GM12801 (cell line): ENCODE results near the gene TPST1.

Source experiments
- TF ChIP-seq, protein P1 (sequence below): IDR thresholded peaks from one replicate; pipeline ENCODE4 v1.5.1; 2011; ENCODE audit warnings: control low read depth; ENCODE audit not compliant: insufficient read length; ENCODE audit errors: extremely low read depth

TPST1 gene

DNA sequence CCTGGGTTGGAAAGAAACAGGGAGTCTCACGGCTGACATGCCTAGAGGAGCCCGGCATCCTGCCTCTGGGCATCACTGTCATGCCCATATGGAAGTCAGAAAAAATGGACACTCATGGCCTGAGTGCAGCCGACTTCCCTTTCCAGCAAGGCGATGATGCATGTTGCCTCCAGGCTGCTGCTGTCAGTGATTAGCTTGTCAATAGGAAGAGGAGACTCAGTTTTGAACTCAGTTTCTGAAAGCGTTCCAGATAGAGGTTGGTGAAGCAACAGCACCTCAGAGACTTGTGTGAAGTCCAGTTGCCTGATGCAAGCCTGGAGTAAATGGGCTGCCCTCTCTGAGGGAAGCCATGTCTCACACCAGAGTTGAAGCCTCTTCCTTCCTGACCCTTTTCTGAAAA lies 148.4 kb downstream of the TPST1 start:
- TF ChIP-seq, protein P1, sequence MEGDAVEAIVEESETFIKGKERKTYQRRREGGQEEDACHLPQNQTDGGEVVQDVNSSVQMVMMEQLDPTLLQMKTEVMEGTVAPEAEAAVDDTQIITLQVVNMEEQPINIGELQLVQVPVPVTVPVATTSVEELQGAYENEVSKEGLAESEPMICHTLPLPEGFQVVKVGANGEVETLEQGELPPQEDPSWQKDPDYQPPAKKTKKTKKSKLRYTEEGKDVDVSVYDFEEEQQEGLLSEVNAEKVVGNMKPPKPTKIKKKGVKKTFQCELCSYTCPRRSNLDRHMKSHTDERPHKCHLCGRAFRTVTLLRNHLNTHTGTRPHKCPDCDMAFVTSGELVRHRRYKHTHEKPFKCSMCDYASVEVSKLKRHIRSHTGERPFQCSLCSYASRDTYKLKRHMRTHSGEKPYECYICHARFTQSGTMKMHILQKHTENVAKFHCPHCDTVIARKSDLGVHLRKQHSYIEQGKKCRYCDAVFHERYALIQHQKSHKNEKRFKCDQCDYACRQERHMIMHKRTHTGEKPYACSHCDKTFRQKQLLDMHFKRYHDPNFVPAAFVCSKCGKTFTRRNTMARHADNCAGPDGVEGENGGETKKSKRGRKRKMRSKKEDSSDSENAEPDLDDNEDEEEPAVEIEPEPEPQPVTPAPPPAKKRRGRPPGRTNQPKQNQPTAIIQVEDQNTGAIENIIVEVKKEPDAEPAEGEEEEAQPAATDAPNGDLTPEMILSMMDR, result no peak

DNA sequence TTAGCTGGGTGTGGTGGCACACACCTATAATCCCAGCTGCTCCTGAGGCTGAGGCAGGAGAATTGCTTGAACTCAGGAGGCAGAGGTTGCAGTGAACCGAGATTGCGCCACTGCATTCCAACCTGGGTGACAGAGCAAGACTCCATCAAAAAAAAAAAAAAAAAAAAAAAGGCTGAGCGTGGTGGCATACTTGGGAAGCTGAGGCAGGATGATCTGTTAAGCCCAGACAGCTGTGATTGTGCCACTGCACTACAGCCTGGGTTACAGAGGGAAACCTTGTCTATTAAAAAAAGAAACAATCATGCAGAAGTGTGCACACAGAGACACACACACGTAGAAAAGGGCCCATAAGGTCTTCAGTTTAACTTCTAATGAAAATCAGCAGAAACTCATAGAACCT lies 150.6 kb downstream of the TPST1 start:
- TF ChIP-seq, protein P1, result no peak

DNA sequence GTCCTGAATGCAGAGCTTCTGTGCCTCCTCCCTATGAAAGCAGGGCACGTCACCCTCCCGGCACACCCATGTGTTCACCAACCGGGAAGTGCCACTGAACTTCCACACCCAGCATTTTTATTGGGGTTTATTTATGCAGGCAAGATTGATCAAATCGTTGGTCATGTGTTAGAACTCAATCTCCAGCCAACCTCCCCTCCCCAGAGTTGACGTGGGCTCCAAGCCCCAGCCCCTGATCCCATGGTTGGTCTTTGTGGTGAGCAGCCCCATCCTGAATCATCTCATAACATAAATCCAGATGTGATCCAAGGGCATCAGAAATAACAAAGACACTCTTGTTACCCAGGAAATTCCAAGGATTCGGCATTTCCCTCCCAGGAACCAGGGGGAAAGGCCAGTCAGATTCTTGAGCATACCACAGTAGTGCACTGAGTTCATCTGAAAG lies 151.2 kb downstream of the TPST1 start:
- TF ChIP-seq, protein P1, result no peak

DNA sequence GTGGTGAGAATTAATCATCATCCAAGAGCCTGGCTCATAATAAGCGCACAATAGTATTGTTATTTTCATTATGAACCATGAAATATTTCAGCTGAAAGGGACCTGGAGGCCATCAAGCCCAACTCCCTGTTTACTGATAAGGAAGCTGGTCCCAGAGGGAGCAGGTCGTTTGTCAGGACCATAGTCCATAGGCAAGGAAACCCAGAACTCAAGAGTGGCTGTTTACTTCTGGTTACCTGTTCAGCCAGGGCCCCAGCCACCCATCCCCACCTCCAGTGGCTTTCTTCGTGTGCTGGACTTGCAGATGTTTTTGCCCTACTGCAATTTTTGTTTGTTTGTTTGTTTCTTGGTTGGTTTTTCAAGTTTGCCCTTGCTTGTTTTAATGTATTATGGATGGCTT lies 152.0 kb downstream of the TPST1 start:
- TF ChIP-seq, protein P1, result no peak

DNA sequence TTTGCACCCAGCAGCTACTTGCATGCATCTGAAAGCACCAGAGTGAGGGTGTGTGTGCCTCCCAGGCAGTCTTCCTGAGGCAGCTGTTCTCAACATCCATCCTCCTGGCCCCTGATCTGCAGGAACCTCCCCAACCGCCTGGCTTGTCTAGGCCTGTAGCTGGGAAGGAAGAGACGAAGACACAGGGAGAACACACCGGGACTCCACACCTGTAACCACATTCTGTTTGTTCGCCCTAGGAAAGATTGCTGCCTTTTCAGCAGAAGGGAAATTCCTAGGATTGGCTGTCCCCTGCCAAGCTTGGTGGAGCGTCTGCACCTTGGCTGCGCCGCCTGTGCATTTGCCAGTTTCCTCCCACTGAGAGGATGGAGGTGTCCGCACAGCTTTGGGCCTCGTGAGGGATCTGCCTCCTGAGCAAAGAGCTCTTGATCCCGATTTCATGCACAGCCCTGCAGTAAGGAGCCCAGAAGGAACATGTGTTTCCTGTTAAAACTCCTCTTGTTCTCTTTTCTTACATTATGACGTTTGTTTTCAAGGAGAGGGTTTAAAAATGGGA lies 154.6 kb downstream of the TPST1 start:
- TF ChIP-seq, protein P1, result no peak

DNA sequence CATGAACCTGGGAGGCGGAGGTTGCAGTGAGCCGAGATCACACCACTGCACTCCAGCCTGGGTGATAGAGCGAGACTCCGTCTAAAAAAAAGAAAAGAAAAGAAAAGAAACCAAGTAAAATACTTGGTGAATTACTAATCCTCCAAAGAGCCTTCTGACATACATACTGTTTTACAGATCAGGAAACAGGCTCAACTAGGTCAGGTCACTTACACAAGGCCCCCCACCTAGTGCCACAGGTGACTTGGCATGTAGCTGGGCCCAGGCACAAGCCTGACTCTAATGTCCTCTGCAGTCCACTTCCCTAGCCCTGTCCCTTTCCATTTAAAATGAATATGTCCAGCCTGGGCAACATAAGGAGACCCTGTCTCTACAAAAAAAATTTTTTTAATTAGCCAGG lies 157.0 kb downstream of the TPST1 start:
- TF ChIP-seq, protein P1, result no peak

DNA sequence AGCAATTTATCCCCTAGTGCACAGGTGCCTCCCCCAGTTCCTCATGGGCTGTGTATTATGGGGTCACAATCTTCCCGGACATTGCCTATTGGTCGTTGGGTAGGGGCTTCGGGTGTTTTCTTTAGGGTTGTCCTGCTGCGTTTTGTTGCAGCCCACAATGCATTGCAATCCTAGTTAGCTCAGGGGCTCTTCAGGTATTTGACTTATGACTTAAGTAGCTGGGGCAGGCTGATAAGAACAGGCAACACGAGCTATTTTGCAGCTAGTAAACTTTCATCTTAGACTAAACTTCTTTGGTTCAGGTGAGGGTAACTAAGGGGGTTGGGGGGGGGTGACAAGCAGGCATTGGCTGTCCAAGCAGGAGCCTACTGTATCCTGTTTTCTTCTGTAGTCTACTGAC lies 158.5 kb downstream of the TPST1 start:
- TF ChIP-seq, protein P1, result no peak
